ENCODE data around the gene NME4.

NME4 gene

GRCh38 chr16:363766-364490 is 33.1 kb upstream of the NME4 start:
- no peak for DNase-seq

DNA sequence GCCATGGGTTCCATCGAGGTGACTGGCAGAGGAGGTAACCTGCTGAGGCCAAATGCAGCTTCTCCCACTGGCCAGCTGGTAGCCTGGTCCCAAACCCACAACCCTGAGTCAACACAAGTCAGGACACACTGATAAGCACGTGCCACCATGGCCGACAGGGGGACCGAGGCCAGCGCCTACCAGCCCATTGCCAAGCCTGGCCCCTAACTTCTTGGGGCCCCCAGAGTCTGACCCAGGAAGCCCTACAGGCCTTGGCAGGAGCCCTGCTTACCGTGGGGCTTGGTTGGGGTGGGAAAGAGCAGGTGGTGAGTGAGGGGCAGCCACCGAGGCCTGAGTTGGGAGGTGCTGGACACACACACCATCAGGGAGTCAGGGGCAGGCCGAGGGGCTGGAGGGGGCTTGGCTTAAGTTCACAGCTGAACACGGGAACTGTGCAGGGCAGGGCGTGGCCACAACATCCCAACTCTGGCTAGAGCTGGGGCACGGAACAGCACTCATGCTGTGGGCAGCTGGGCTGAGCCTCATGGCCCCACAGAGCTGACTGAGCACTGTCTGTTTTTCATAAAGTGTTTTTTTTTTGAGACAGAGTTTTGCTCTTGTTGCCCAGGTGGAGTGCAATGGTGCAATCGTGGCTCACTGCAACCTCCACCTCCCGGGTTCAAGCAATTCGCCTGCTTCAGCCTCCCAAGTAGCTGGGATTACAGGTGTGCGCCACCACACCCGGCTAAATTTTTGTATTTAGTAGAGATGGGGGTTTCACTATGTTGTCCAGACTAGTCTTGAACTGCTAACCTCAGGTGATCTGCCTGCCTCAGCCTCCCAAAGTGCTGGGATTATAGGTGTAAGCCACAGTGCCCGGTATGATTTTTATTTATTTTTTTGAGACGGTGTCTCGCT is 32.2 kb upstream of the NME4 start:
- no peak for DNase-seq

- no peak for DNase-seq
Observed at GRCh38 chr16:366476-366875, 30.5 kb upstream of the NME4 start.

GRCh38 chr16:367333-367903 is 29.6 kb upstream of the NME4 start:
- DNase-seq: no peak

DNA sequence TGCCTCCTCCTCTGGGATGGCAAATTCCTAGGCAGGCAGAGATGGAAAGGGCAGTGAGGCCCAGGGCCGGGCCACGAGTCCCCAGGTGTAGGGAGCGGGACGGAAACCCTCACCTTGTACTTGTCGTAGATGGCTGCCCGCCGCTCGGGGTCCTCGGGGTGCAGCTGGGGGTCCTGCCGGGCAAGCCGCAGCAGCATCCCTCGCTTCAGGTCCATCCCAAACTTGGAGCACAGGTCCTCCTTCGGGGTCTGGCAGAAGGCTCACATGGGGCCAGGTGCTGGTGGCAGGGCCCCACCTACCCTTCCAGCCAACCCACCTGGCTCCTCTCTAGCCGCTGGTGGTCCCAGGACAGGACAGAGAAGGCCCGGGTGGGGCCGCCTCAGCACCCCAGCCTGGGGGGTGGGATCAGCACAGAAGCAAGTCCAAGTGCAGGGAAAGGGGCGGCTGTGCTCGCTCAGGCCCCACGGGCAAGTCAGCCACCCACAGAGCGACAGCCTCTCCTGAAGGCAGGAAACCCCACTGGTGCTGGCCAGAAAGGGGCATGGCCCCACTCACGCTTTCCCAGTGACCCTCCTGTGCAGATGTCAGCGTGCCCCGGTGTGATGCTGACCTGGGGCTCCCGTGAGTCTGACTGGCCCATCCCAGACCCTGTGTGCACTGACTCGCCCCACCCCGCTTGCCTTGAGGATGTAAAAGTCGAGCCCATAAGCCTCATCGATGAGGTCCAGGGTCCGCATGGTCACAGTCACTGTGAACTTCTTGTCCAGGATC is 28.4 kb upstream of the NME4 start:
- DNase-seq: no peak

DNA sequence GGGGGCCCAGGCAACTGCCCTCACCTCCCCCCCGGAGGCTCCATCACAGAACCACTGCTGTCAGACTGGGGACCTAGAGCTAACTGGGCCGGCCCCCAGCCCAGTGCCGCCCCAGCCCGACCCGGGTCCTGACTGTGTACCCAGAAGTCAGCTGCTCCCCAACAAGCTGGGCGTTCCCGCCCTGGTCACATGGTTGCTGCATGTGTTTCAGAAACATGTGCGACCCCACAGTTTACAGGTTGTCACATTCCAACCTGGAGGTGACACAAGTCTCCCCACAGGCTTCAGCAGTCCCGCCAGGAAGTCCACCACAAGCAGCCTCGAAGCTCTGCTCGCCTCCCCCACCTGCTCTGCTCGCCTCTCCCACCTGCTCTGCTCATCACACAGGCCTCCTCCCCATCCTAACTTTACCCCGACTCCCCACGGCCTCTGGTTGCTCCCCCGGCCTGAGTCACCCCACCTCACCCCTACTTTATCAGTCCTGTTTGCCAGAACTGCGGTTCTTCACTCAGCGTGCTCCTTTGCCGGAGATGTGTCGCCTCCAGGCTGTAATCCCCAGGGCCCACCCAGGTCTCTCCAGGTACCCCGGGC is 27.6 kb upstream of the NME4 start:
- no peak for DNase-seq

DNA sequence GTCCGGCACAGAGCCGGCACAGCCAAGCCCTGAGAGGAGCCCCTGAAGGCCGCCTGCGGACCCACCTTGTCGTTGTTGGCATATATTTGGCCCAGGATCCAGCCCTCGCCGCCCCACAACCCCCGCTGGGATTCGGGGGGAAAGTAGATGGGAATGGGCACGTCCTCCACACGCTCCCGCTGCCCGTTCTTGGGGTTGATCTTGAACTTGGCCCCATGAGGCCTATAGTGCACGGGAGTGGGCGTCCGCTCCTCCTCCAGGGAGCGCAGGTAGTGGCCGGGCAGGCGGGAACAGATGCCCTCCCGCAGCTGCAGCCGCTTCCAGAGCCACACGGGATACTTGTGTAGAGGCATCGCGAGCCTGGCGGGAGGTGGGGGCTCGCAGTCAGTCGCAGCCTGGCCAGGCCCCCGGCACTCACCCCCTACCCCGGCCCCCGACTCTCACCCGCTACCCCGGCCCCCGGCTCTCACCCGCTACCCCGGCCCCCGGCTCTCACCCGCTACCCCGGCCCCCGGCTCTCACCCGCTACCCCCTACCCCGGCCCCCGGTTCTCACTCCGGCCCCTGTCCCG is 27.0 kb upstream of the NME4 start:
- no peak for DNase-seq

DNA sequence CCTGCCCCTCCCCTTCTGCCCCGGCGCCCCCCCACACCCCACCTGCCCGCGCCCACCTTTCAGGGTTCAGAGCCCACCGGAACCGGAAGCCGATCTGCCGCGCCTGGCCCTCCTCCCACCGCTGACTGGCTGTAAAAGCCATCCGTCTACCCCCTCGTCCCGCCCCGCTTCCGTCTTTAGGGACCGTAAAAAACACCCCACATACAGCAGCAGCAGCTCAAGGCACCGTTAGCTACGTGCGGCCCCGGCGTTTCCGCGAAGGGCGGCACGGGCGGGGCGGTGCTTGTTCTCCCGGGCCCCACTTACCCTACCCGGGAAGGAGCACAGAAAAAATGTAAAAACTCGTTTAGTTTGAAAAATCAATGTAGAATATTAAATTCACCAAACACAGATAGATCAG is 26.6 kb upstream of the NME4 start, which contains the start of gene MRPL28:
MRPL28 (minus strand) TSS at position 96 of the 400 bp plus-strand sequence. CDS start 320 bp downstream, outside the sequence.
- peak; percentile 92 for DNase-seq

DNA sequence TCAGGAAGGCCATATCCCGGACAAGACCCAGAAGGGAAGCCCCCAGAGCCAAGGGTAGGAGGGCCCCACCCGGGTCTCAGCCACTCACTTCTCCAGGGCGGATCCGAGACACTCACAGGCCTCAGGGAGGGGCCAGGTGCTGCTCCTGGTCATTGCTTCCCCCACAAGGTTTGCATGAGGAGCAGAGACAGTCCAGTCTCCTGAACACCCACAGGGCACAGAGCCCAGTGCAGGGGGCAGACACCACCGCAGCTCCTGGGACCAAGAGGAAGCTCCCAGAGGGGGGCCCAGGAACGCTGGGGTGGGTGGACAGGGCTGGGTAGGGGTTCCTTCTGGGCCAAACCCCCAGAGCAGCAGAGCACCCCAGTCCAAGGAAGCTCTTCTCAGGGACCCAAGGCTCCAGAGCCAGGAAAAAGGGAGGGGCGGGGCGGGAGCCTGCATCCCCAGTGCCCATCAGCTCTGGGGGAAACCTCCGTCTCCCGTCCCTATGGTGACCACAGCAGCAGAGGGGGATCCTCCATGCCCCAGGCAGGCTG is 26.0 kb upstream of the NME4 start:
- DNase-seq: no peak

DNA sequence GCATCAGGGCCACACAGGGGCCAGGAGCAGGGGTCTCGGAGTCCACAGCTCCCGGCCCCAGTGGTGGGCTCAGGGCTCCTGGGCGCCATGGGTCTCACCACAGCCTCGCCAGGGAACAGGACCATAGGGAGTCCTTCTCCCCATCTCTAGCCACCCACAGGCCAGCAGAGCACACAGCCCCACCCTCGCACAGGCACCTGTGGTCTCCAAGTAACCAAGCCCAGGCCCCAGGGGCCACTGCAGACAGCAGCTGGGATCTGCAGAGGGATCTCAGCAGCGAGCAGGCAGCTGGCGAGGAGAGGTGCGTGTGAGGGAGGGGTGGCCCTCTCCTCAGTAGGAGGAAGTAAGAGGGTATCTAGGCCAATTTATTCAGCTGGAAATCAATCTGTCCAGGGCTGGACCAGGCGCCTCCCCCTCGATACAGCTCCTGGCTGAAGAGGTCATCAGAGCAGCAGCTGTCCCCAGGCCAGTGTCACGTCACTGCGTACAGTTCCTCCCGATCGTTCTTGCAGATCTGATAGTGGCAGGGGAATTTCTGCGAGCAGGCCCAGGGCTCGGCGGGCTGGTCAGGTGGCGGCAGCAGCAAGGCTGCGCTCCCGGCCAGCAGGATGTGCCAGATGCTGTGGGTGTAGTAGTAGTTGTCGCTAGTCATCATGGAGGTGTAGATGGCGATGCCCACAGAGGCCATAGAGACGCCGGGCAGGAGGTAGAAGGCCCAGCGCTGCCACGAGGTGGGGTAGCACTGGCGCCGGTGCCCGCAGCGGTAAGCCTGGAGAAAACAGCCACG is 25.3 kb upstream of the NME4 start:
- no peak for DNase-seq

DNA sequence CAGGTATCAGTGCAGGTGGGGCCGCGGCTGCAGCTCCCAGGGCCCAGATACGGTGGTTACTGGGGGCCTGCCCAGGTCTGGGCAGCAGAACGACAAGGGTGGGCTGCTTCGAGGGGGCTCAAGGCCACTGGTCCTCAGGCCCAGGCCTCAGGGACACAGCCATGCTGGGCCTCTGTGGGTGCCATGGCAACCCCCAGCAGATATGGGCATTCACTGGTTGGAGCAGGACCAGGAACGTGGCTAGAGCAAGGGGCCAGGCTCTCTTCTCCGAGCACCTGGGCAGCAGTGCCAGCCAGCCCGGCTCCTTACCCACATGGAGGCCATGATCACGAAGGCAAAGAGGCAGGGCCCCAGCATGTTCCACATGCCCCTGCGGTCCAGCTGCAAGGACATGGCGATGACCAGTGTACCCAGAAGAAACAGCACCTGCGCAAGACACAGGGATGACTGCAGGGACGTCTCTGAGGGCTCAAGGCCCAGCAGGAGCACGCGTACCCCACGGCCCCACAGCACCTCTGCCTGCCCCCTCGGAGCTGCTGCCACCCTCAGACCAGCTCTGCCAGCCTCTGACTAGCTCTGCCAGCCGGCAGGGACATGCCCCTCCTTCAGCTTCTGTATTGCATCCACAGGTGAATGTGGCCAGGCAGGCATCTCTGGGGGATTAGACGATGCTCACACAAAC is 24.6 kb upstream of the NME4 start:
- no peak for DNase-seq

DNA sequence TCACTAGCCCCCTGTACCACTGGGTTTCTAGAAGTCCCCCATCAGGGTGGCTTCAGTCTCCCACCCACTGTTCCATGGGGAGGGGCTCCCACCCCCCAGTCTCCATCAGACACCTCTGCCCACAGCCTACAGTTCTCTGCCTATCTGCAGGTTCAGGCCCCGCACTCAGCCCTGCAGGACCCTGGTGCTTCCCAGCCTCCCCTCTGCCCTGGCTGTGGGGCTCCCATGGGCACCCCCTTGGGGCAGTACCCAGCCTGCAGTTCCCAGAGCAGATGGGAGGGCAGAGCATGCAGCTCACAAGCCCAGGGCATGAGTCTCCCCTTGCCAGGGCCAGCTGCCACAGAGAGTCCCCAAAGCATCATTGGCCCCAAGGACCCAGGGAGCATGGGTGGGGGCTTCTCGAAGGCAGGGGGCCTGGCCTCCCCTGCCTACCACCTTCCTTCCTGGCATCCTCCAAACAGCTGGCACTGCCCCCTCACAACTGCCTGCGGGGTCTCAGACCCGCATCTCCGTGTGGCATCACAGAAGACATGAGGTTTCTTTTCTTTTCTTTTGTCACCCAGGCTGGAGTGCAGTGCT is 23.9 kb upstream of the NME4 start:
- DNase-seq: no peak

DNA sequence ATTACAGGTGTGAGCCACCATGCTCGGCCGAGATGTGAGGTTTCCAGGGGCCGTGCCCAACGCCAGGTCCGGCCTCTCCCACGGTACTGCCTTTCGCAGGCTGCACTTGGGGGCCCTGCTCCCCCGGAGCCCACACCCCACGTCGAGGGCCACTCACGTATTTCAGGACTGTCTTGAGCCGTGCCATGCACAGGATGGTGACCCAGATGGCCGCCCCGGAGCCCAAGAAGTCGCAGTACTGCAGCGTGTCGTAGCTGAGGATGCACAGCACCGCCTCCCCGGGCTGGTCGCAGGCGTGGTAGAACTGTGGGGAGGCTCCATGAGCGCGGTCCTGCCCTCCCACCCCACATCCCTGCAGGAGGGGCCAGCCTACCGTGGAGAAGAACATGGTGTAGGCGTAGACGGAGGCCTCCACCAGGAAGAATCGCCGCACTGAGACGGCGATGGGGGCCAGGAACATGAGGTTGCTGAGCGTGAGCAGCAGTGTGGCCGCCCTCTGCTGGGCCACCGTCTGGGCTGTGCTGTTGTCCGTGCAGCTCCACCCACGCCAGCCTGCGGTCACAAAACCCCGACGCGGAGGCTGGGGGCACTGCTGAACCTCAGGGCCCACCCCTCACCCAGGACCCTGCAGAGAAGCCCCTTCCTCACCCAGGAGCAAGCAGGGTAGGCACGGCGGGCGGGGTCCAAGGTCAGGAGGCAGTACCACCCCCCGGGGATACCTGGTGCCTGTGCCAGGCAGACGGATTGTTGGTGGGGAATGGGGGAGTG is 23.0 kb upstream of the NME4 start:
- no peak for DNase-seq

DNA sequence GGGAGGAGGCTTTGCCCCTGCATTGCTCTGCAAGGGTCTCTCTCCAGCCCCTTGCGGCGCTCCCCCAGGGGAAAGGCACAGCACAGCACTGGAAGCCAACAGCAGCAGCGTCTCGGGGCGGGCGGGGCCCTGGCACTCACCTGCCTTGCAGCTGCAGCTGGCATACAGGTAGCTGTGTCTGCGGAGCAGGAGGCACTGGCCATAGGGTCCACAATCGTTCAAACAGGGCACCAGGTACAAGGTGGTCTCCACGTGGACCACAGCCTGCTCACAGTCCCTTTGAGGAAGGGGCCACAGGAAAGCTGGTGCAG is 22.4 kb upstream of the NME4 start:
- no peak for DNase-seq

- DNase-seq: no peak
Observed at GRCh38 chr16:375212-375611, 21.8 kb upstream of the NME4 start.

DNA sequence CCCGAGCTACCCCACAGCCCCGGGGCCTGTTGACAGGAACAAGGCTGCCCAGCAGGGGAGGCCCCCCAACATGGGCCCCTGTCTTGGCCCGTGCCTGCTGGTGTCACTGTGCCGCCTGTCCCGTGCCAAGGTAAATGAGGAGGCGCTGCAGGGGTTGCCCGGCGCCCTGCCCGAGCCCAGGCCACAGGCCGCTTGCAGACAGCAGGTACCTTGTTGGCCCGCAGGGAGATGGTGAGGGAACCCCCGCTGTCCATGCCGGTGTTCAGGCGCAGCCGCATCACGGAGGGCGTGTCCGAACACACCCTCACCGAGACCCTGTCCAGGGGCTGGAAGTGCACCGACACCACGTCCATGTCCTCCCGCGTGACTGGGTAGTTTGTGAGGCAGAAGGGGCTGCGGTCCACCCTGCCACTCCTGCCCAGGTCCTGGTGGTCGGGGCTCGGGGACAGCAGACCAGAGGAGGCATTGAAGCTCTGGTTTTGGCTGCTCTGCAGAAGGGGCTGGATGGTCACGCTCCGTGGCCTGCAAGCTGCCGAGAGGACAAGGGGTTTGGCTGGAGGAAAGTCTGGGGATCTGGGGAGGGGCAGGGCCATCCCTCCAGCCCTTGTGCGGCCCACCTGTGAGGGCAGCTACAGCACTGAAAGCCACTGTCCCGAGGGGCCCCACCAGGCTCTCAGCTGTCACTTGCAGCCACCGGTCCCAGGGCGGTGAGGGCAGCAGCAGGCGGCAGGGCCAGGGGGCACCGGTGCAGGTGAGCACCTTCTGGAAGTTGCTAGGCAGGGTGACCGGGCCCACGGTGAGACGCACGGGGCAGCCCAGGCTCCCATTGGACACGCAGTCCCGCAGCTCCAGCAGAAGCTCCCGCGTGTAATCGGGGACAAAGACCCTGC is 20.8 kb upstream of the NME4 start:
- no peak for DNase-seq

GRCh38 chr16:376817-377418 is 20.1 kb upstream of the NME4 start:
- DNase-seq: no peak

- DNase-seq: no peak
Observed at GRCh38 chr16:377419-377951, 19.5 kb upstream of the NME4 start.
